NB4 (cell line): ENCODE measurements around the gene RAD51B.

Experiments used
- CTCF ChIP-seq: IDR thresholded peaks from one replicate; pipeline ENCODE4 v1.5.1; 2012; ENCODE audit warnings: low read depth, low read length
- MYC ChIP-seq: IDR thresholded peaks from 2 replicates; pipeline ENCODE4 v1.6.1; 2011; ENCODE audit warnings: low read depth, low read length
- POLR2A ChIP-seq: IDR thresholded peaks from 2 replicates; pipeline ENCODE4 v1.6.1; 2011; ENCODE audit warnings: mild to moderate bottlenecking; ENCODE audit not compliant: insufficient read length; ENCODE audit errors: extremely low read depth

GRCh38 chr14:68766299-68767247, 947.0 kb downstream of the RAD51B start:
- TF ChIP-seq CTCF: no peak
- no peak for TF ChIP-seq POLR2A
- no peak for TF ChIP-seq MYC
